Tibial nerve (tissue), 3 donors: ENCODE data around the gene SMAD9.

ENCODE experiments used
- POLR2A ChIP-seq, 2 donors: fragments of 450-650 bp; IDR thresholded peaks; one replicate each; pipeline ENCODE4 v1.6.1; 2017; ENCODE audit warnings: antibody characterized with exemption in 2 of 2, mild to moderate bottlenecking in 2 of 2, moderate library complexity in 2 of 2
- TF ChIP-seq, protein P1 (sequence below), 5 experiments: fragments of 200-600 bp in 3 of 5; fragments of 450-650 bp in 2 of 5; sonication (generic) in 3 of 5; IDR thresholded peaks; one replicate each; pipeline ENCODE4 v1.5.1; 2016 to 2019; ENCODE audit warnings: antibody characterized with exemption in 5 of 5, mild to moderate bottlenecking in 3 of 5, moderate library complexity in 2 of 5

GRCh38 chr13:36813225-36813624 is 106.8 kb downstream of the SMAD9 start:
- no peak for TF ChIP-seq POLR2A (IDR thresholded peaks at IDR 0.05)
- TF ChIP-seq, protein P1, sequence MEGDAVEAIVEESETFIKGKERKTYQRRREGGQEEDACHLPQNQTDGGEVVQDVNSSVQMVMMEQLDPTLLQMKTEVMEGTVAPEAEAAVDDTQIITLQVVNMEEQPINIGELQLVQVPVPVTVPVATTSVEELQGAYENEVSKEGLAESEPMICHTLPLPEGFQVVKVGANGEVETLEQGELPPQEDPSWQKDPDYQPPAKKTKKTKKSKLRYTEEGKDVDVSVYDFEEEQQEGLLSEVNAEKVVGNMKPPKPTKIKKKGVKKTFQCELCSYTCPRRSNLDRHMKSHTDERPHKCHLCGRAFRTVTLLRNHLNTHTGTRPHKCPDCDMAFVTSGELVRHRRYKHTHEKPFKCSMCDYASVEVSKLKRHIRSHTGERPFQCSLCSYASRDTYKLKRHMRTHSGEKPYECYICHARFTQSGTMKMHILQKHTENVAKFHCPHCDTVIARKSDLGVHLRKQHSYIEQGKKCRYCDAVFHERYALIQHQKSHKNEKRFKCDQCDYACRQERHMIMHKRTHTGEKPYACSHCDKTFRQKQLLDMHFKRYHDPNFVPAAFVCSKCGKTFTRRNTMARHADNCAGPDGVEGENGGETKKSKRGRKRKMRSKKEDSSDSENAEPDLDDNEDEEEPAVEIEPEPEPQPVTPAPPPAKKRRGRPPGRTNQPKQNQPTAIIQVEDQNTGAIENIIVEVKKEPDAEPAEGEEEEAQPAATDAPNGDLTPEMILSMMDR (IDR thresholded peaks at IDR 0.05) = no peak
